GM12875 (cell line): Measurements from ENCODE around the gene ZNF101.

Experiments used
- H3K4me3 ChIP-seq: one replicate; pipeline ENCODE4 v1.5.1; 2011; ENCODE audit warnings: low read depth, low read length, control low read depth
- TF ChIP-seq, protein P1 (sequence below): IDR thresholded peaks from 2 replicates; pipeline ENCODE4 v1.5.1; 2011; ENCODE audit warnings: low read depth, mild to moderate bottlenecking, control low read depth, inconsistent platforms, low read length, moderate library complexity, borderline replicate concordance; ENCODE audit not compliant: insufficient read depth

ZNF101 gene

DNA sequence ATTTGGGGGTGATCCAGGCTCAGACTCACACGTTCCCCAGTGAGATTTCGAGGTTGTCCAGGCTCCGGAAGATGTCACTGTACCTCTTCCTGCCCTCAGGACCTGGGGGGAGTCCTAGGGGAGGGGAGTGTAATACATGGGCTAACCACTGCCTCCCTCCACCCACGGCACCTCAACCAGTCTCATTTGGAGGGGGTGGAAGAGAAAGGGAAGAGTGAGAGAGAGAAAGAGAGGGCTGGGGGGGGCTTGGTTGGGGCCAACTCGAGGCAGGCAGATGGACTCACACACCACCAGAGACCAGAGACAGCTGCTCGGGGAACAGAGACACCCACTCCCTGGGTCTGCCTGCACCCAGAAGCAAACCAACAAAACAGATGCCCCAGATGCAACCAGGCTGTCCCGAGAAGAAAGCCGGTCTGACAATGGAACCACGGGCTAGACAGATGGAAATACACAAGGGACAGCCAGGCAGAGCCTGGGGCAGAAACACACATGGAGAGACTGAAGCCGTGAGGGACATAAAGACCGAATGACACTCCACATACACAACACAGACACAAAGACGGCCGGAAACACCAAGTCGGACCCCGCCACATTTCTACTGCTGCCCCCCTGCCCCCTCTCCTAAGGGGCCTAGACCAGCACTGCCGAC lies 26.0 kb upstream of the ZNF101 start:
- TF ChIP-seq, protein P1, sequence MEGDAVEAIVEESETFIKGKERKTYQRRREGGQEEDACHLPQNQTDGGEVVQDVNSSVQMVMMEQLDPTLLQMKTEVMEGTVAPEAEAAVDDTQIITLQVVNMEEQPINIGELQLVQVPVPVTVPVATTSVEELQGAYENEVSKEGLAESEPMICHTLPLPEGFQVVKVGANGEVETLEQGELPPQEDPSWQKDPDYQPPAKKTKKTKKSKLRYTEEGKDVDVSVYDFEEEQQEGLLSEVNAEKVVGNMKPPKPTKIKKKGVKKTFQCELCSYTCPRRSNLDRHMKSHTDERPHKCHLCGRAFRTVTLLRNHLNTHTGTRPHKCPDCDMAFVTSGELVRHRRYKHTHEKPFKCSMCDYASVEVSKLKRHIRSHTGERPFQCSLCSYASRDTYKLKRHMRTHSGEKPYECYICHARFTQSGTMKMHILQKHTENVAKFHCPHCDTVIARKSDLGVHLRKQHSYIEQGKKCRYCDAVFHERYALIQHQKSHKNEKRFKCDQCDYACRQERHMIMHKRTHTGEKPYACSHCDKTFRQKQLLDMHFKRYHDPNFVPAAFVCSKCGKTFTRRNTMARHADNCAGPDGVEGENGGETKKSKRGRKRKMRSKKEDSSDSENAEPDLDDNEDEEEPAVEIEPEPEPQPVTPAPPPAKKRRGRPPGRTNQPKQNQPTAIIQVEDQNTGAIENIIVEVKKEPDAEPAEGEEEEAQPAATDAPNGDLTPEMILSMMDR = no peak
- H3K4me3 ChIP-seq = peak overlapping the region; percentile 85

DNA sequence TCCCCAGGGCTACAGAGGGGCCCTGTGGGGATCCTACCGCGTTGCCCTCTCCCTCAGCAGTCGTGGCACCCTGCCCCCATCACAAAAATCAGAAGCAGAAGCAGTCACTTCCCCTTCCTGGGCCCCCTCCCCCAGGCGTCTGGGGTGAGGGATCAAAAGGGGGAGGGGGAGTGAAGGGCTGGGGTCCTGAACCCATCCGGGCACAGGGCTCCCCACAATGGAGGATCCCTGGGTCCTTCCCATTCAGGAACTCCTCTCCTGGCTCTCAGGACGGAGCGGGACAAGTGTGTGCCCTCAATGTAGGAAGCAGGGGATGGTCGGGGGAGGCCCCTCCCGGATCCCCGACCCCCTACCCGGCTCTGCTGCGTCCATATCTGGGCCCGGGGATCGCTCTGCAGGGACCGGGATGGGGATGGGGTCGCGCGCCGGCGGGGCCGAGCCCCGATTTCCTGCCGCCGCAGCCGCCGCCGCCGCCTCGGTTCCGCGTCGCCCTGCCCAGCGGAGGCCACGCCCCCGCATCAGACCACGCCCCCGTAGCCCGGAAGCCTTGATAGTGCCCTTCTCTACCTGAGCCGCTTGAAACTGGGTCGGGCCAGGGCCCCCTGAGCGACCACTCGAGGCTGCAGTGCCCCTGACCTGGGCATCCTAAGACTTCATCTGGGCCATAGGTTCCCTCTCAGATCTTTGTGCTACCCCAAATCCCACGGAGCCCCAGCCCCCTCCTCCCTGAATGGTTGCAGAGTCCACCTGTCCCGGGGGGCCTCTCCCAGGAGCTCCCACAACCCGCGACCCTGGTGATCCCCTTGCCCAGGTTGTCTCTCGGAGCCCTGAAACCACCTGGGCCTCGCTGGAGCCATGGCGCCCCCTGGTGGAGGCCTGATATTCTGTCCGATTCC lies 25.2 kb upstream of the ZNF101 start, which contains the start of gene GMIP:
Gene GMIP (minus strand): TSS at position 500 of the 896 bp plus-strand sequence. CDS start 128 bp downstream, at position 372.
- TF ChIP-seq, protein P1 = peak; percentile 72
- peak within 1 kb of the TSS; percentile 85 for H3K4me3 ChIP-seq

DNA sequence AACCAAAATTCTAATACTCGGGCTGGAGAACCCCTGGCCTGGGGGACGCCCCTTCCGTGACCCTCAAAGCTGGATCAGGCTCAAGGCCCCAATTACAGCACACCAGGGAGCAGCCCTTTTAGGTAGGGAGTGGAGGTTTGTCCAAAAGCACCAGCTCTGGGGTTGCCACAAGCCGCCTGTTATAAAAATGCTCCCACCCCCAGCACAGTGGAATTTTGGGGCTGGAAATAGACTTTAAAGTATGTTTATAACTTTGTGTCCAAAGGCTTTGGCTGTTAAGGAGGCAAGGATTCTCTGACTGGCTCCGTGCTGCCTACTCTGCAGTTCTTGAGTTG lies 24.6 kb upstream of the ZNF101 start:
- H3K4me3 ChIP-seq = peak overlapping the region; percentile 85
- TF ChIP-seq, protein P1 = no peak

DNA sequence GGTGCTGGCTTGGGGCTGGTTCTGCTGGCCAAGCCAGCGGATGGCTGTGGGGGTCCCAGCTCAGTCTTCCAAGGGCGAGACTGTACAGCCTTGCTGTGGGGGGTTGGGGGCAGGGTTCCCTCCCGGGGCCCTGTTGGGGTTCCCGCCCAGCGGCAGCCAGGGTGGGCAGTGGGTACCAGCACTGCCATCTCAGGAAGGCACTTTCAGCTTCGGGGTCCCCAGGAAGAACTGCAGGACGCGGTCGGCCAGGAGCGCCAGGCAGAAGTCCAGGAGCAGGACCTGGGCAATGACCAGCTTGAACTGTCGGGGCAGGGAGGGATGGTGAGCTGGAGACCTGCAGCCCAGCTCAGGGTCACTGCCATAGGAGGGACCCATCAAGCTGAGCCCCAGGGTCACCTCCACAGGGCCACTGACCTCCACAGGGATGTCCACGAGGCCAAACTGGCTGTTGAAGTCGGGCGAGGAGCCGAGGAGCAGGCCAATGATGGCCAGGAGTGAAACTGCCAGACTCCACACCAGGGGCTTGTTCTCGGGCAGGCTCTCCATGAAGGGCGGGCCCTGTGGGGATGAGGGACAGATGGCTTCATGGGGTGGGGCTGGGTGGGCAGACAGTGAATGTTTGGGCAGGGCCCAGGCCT lies 23.3 kb upstream of the ZNF101 start:
- TF ChIP-seq, protein P1 = no peak

DNA sequence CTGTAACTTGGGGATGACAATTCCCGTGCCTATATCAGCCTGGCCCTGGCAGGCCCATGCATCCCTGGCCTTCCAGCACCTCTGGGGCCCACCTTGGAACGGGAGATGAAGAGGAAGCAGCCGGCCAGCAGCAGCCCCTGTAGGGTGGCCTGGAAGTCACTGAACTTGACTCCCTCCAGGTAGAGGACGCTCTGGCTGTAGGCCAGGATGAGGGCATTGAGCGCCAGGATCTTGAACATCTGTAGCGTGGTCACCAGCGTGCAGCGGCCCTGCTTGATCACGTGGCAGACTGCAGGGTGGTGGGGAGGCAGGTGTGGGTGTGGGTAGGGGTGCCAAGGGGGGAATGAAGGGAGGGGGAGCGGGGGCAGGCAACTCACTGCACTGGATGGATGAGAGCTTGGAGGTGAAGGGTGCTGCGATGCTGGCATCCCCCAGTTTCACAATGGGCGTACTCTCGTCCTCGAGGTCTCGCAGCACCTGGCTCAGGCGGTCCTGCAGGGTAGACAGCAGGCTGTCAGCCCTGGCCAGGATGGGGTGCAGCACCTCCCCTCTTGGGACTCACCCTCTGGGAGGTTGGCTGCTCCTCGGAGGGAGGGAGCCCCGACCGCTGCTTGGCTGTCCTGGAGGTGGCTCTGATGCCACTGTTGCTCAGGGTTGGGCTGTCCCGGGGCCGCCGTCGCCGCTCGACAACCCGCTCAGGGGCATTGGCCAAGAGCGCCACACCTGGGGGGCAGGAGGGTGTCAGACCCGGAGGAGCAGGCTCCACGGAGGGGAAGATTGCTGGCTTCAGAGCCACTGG lies 21.4 kb upstream of the ZNF101 start:
- no peak overlapping the region for H3K4me3 ChIP-seq
- TF ChIP-seq, protein P1 = no peak

More for the DNA sequence above, 23.3 kb upstream of the ZNF101 start:
- H3K4me3 ChIP-seq = no peak overlapping the region

DNA sequence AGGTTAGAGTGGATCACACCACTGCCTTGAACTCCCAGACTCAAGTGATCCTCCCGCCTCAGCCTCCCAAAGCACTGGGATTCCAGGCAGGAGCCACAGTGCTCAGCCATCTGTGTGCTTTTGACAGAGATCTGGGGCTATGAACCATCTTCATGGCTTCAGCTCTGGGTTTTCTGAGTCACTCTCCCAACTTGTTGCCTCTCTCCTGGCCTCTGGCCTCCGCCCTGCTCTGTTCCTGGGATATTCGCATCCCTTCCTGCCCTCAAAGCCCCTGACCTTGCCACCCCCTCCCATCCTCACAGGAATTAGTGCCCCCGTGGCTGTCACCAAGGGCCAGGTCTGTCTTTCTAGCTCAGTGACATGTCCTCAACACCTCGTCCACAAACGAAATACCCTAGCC lies 19.5 kb upstream of the ZNF101 start:
- H3K4me3 ChIP-seq = no peak overlapping the region
- TF ChIP-seq, protein P1 = no peak
